ENCODE results near the gene CDC5L. TPM values are rescaled to one million over a fixed set of nuclear protein-coding genes. Genes with fewer than 3 reads are reported as not detected.

CDC5L gene
- total RNA-seq, 1 donor from 2014 or later, result 30.4 TPM

GRCh38 chr6:44498436-44498835 is 110.9 kb downstream of the CDC5L start:
- H3K4me3 Mint-ChIP-seq (ENCODE audit: low read depth), result no peak overlapping the region
- peaks cover 4% of the 10 kb centered on the region for H3K27me3 Mint-ChIP-seq
- no peak for TF ChIP-seq CTCF (IDR thresholded peaks at IDR 0.05; ENCODE audit: unreplicated experiment)
- no peaks in the 10 kb centered on the region for H3K36me3 Mint-ChIP-seq (ENCODE audit: insufficient read depth)
- H3K9me3 Mint-ChIP-seq (ENCODE audit: low read depth), result peaks cover 3% of the 10 kb centered on the region
- H3K4me1 Mint-ChIP-seq (ENCODE audit: low read depth), result no peaks in the 10 kb centered on the region
- no peak overlapping the region for H3K27ac Mint-ChIP-seq
- no peak for DNase-seq (ENCODE audit: low spot score, unreplicated experiment)

GRCh38 chr6:44499609-44500008 is 112.1 kb downstream of the CDC5L start:
- H3K27me3 Mint-ChIP-seq, result peaks cover 1% of the 10 kb centered on the region
- TF ChIP-seq CTCF (IDR thresholded peaks at IDR 0.05; ENCODE audit: unreplicated experiment), result no peak
- H3K4me1 Mint-ChIP-seq (ENCODE audit: low read depth), result no peaks in the 10 kb centered on the region
- H3K36me3 Mint-ChIP-seq (ENCODE audit: insufficient read depth), result no peaks in the 10 kb centered on the region
- no peak overlapping the region for H3K27ac Mint-ChIP-seq
- no peak for DNase-seq (ENCODE audit: low spot score, unreplicated experiment)
- no peak overlapping the region for H3K4me3 Mint-ChIP-seq (ENCODE audit: low read depth)
- H3K9me3 Mint-ChIP-seq (ENCODE audit: low read depth), result peaks cover 3% of the 10 kb centered on the region

Small RNA genes lying within 50 kb of the gene (microRNA-seq; reads per million reads assigned to microRNA genes)
- gene MIR4642 (ENCODE audit: borderline number of aligned reads, unreplicated experiment), result not detected

Other genes with a start within 250 kb of the CDC5L start
- gene CAPN11, start 228.9 kb upstream of the CDC5L start, total RNA-seq, result not detected in 2 replicates
- gene MYMX, start 170.8 kb upstream of the CDC5L start, total RNA-seq, result not detected in 2 replicates
- 24.1 and 26.2 TPM in 2 replicates for gene SLC29A1, start 164.1 kb upstream of the CDC5L start, total RNA-seq
- gene HSP90AB1, start 140.6 kb upstream of the CDC5L start, total RNA-seq, result 1,214 and 1,216 TPM in 2 replicates
- gene SLC35B2, start 130.2 kb upstream of the CDC5L start, total RNA-seq, result 45.9 and 50.3 TPM in 2 replicates
- gene NFKBIE, start 122.2 kb upstream of the CDC5L start, total RNA-seq, result 7.1 TPM in 2 replicates
- 3.5 and 4.7 TPM in 2 replicates for gene TMEM151B, start 117.3 kb upstream of the CDC5L start, total RNA-seq
- gene AARS2, start 74.4 kb upstream of the CDC5L start, total RNA-seq, result 26.5 and 28.8 TPM in 2 replicates
- not detected in 2 replicates for gene SPATS1, start 45.1 kb upstream of the CDC5L start, total RNA-seq

Measured in progenitor cell of endocrine pancreas (in vitro differentiated cells).